ENCODE data around the gene HIPK4.

Gene HIPK4

GRCh38 chr19:40367577-40368434, 22.2 kb downstream of the HIPK4 start:
- no peak for DNase-seq (ENCODE audit: extremely low read depth in 1 of 2, low read depth in 1 of 2)

- DNase-seq (ENCODE audit: extremely low read depth in 1 of 2, low read depth in 1 of 2): no peak
Observed at GRCh38 chr19:40366697-40367561, 23.1 kb downstream of the HIPK4 start.

- peak in 1 of 2 donors; percentile 17 for DNase-seq (ENCODE audit: extremely low read depth in 1 of 2, low read depth in 1 of 2)
Observed at GRCh38 chr19:40365613-40366401, 24.2 kb downstream of the HIPK4 start.

- no peak for DNase-seq (ENCODE audit: extremely low read depth in 1 of 2, low read depth in 1 of 2)
Observed at GRCh38 chr19:40365010-40365409, 25.0 kb downstream of the HIPK4 start.

- no peak for DNase-seq (ENCODE audit: extremely low read depth in 1 of 2, low read depth in 1 of 2)
Observed at GRCh38 chr19:40363069-40363468, 26.9 kb downstream of the HIPK4 start.

- DNase-seq (ENCODE audit: extremely low read depth in 1 of 2, low read depth in 1 of 2): no peak
Observed at GRCh38 chr19:40362160-40362559, 27.8 kb downstream of the HIPK4 start.

- no peak for DNase-seq (ENCODE audit: extremely low read depth in 1 of 2, low read depth in 1 of 2)
Observed at GRCh38 chr19:40360708-40361241, 29.2 kb downstream of the HIPK4 start.

GRCh38 chr19:40360020-40360707, 29.8 kb downstream of the HIPK4 start:
- DNase-seq (ENCODE audit: extremely low read depth in 1 of 2, low read depth in 1 of 2): no peak

- DNase-seq (ENCODE audit: extremely low read depth in 1 of 2, low read depth in 1 of 2): no peak
Observed at GRCh38 chr19:40358773-40359172, 31.2 kb downstream of the HIPK4 start.

- no peak for DNase-seq (ENCODE audit: extremely low read depth in 1 of 2, low read depth in 1 of 2)
Observed at GRCh38 chr19:40357640-40358039, 32.3 kb downstream of the HIPK4 start.

GRCh38 chr19:40356681-40357595, 33.0 kb downstream of the HIPK4 start:
- no peak for DNase-seq (ENCODE audit: extremely low read depth in 1 of 2, low read depth in 1 of 2)

- no peak for DNase-seq (ENCODE audit: extremely low read depth in 1 of 2, low read depth in 1 of 2)
Observed at GRCh38 chr19:40355975-40356680, 33.9 kb downstream of the HIPK4 start.

- no peak for DNase-seq (ENCODE audit: extremely low read depth in 1 of 2, low read depth in 1 of 2)
Observed at GRCh38 chr19:40348961-40349507, 40.9 kb downstream of the HIPK4 start.

- DNase-seq (ENCODE audit: extremely low read depth in 1 of 2, low read depth in 1 of 2): peak; percentile 95 to 96
Observed at GRCh38 chr19:40348125-40348913, 41.7 kb downstream of the HIPK4 start, which contains the start of the genes C19orf47 and PLD3. Gene C19orf47, minus strand, starts transcription at chr19:40348397. Its CDS starts 6,540 bp downstream, at chr19:40341857. Gene PLD3, plus strand, starts transcription at chr19:40348695. Its CDS starts 17,789 bp downstream, at chr19:40366484.

- no peak for DNase-seq (ENCODE audit: extremely low read depth in 1 of 2, low read depth in 1 of 2)
Observed at GRCh38 chr19:40344422-40344821, 45.6 kb downstream of the HIPK4 start.

- DNase-seq (ENCODE audit: extremely low read depth in 1 of 2, low read depth in 1 of 2): no peak
Observed at GRCh38 chr19:40342644-40343311, 47.2 kb downstream of the HIPK4 start.
